HepG2 (cell line): Measurements from ENCODE around the gene VPS52. TPM values are rescaled to one million over a fixed set of nuclear protein-coding genes. Genes with fewer than 3 reads are reported as not detected.

Source experiments
- ATAC-seq: fragments of 200-7000 bp; cut with Tn5 transposase; 3 replicates; pipeline ENCODE4 v1.9.1; 2020; ENCODE audit warnings: mild to moderate bottlenecking, moderate library complexity
- BruUV-seq: library from RNA; stranded (reverse); fragments of 400-500 nt; replicated peaks from 2 replicates; lab custom pipeline; 2021; lab: Mats Ljungman, UMichigan
- CTCF ChIA-PET: fragments of 300-600 bp; formaldehyde crosslinking; extraction: SDS; loops from one replicate; lab custom pipeline; 2021; ENCODE audit warnings: low total read pairs, inconsistent platforms, low intra/inter-chr PET ratio; lab: Yijun Ruan, JAX
- POLR2A ChIA-PET: fragments of 350-600 bp; sonication (Branson Sonifier 250); formaldehyde crosslinking; loops from one replicate; lab custom pipeline; 2020; ENCODE audit warnings: antibody characterized with exemption, inconsistent platforms; lab: Yijun Ruan, JAX
- DNase-seq: peaks from one replicate; pipeline ENCODE4 v3.0.0-alpha.2; 2015; ENCODE audit warnings: low spot score
- FAIRE-seq: peaks from 3 replicates; lab custom pipeline; 2011; peaks lifted over from hg19 to GRCh38; lab: Jason Lieb, UNC
- H2AFZ ChIP-seq: one replicate; pipeline ENCODE4 v1.6.1; 2011; ENCODE audit warnings: low read length, inconsistent platforms
- H3K27ac ChIP-seq: fragments of 300-600 bp; 3 replicates; pipeline ENCODE4 v1.8.0; 2011; ENCODE audit warnings: mixed run types, mild to moderate bottlenecking, mixed read lengths, low read length, inconsistent platforms; ENCODE audit not compliant: insufficient read depth; ENCODE audit errors: extremely low read length
- H3K27me3 ChIP-seq, 2 experiments: fragments of 200-600 bp in 1 of 2; 2 replicates in 1 of 2; 3 replicates in 1 of 2; pipeline versions ENCODE4 v1.6.0 to v1.8.0; 2011; ENCODE audit warnings: low read length in 2 of 2, mild to moderate bottlenecking in 2 of 2, moderate library complexity in 2 of 2, inconsistent platforms in 1 of 2; ENCODE audit not compliant: insufficient read depth in 2 of 2, control insufficient read depth in 1 of 2
- H3K36me3 ChIP-seq, 2 experiments: fragments of 200-600 bp in 1 of 2; replicated peaks in 1 of 2; 2 replicates in 1 of 2; 3 replicates in 1 of 2; pipeline versions ENCODE4 v1.5.1 to v1.8.0; 2011; ENCODE audit warnings: low read length in 2 of 2, inconsistent platforms in 1 of 2; ENCODE audit not compliant: insufficient read depth in 2 of 2, control insufficient read depth in 1 of 2
- H3K4me1 ChIP-seq: 2 replicates; pipeline ENCODE4 v1.5.1; 2012; ENCODE audit warnings: low read length, inconsistent platforms; ENCODE audit not compliant: insufficient read depth
- H3K4me2 ChIP-seq: 2 replicates; pipeline ENCODE4 v1.6.0; 2011; ENCODE audit warnings: low read depth, low read length, inconsistent platforms
- H3K4me3 ChIP-seq, 3 experiments: fragments of 200-600 bp in 1 of 3; sonication (generic), shearing (Covaris generic) in 1 of 3; replicated peaks in 1 of 3; 2 replicates each; pipeline ENCODE4 v1.5.1; 2011 to 2016; ENCODE audit warnings: low read length in 3 of 3, inconsistent platforms in 2 of 3, low read depth in 2 of 3, mild to moderate bottlenecking in 2 of 3, control low read depth in 1 of 3, mixed read lengths in 1 of 3; ENCODE audit not compliant: insufficient read depth in 1 of 3
- H3K79me2 ChIP-seq: one replicate; pipeline ENCODE4 v1.6.1; 2011; ENCODE audit warnings: low read length, inconsistent platforms; ENCODE audit not compliant: insufficient read depth
- H3K9ac ChIP-seq: 2 replicates; pipeline ENCODE4 v1.6.0; 2011; ENCODE audit warnings: mild to moderate bottlenecking, low read depth, low read length, inconsistent platforms; ENCODE audit not compliant: insufficient read depth
- H3K9me3 ChIP-seq: 2 replicates; pipeline ENCODE4 v1.5.1; 2012; ENCODE audit warnings: mild to moderate bottlenecking, low read length
- H4K20me1 ChIP-seq: 2 replicates; pipeline ENCODE4 v1.6.0; 2011; ENCODE audit warnings: inconsistent platforms, mild to moderate bottlenecking, low read length, moderate library complexity; ENCODE audit not compliant: insufficient read depth
- BRCA1 ChIP-seq: sonication (generic); formaldehyde crosslinking; IDR thresholded peaks from 2 replicates; pipeline ENCODE4 v1.4.0; 2020; ENCODE audit warnings: missing genetic modification reagents
- CBX1 ChIP-seq: IDR thresholded peaks from one replicate; pipeline ENCODE4 v1.6.1; 2016; ENCODE audit warnings: antibody characterized with exemption, low read depth
- HMG20B ChIP-seq: conservative IDR thresholded peaks from 2 replicates; pipeline ENCODE4 v1.6.1; 2016; ENCODE audit warnings: missing genetic modification reagents, missing compliant biosample characterization
- JARID2 ChIP-seq: sonication (generic); formaldehyde crosslinking; IDR thresholded peaks from 2 replicates; pipeline ENCODE4 v1.8.1; 2023; ENCODE audit warnings: missing genetic modification reagents, inconsistent platforms; ENCODE audit not compliant: insufficient replicate concordance
- PITX1 ChIP-seq: sonication (generic); formaldehyde crosslinking; IDR thresholded peaks from 2 replicates; pipeline ENCODE4 v1.5.1; 2020; ENCODE audit warnings: mild to moderate bottlenecking, missing genetic modification reagents
- POLR2A ChIP-seq, 2 experiments: IDR thresholded peaks; 2 replicates each; pipeline ENCODE4 v1.6.1; 2011; ENCODE audit warnings: low read depth in 2 of 2, low read length in 2 of 2, mild to moderate bottlenecking in 1 of 2, moderate library complexity in 1 of 2; ENCODE audit not compliant: insufficient read depth in 1 of 2
- POLR2AphosphoS2 ChIP-seq: IDR thresholded peaks from 2 replicates; pipeline ENCODE4 v1.6.1; 2011; ENCODE audit warnings: low read depth, low read length, improper control_type of control experiment
- ZFP41 ChIP-seq: sonication (generic); formaldehyde crosslinking; IDR thresholded peaks from 2 replicates; pipeline ENCODE4 v1.4.0; 2020; ENCODE audit warnings: mild to moderate bottlenecking, missing genetic modification reagents, borderline replicate concordance
- ZNF274 ChIP-seq: sonication (generic); formaldehyde crosslinking; IDR thresholded peaks from 2 replicates; pipeline ENCODE4 v1.5.1; 2020; ENCODE audit warnings: mild to moderate bottlenecking, missing genetic modification reagents
- ZNF446 ChIP-seq: sonication (generic); formaldehyde crosslinking; IDR thresholded peaks from 2 replicates; pipeline ENCODE4 v1.5.0; 2020; ENCODE audit warnings: mild to moderate bottlenecking, missing genetic modification reagents
- ZNF460 ChIP-seq: sonication (generic); formaldehyde crosslinking; IDR thresholded peaks from 2 replicates; pipeline ENCODE4 v1.5.1; 2020; ENCODE audit warnings: missing genetic modification reagents, mild to moderate bottlenecking, borderline replicate concordance
- ZNF713 ChIP-seq: sonication (generic); formaldehyde crosslinking; IDR thresholded peaks from 2 replicates; pipeline ENCODE4 v1.4.0; 2020; ENCODE audit warnings: mild to moderate bottlenecking, missing genetic modification reagents
- ZNF766 ChIP-seq: sonication (generic); formaldehyde crosslinking; IDR thresholded peaks from 2 replicates; pipeline ENCODE4 v1.5.0; 2020; ENCODE audit warnings: missing genetic modification reagents, borderline replicate concordance
- ZNF775 ChIP-seq: sonication (generic); formaldehyde crosslinking; IDR thresholded peaks from 2 replicates; pipeline ENCODE4 v1.4.0; 2020; ENCODE audit warnings: missing genetic modification reagents, mild to moderate bottlenecking, moderate library complexity, borderline replicate concordance
- ZNF850 ChIP-seq: sonication (generic); formaldehyde crosslinking; conservative IDR thresholded peaks from 2 replicates; pipeline ENCODE4 v1.9.0; 2021; ENCODE audit warnings: mild to moderate bottlenecking, missing genetic modification reagents
- ZNF891 ChIP-seq: sonication (generic); formaldehyde crosslinking; IDR thresholded peaks from 2 replicates; pipeline ENCODE4 v1.5.0; 2020; ENCODE audit warnings: mild to moderate bottlenecking, missing genetic modification reagents
- in situ Hi-C: cut with HindIII; loops from 2 replicates; pipeline ENCODE4 v1.10.0; 2017; ENCODE audit warnings: low pct_unique_long_range_greater_than_20kb; ENCODE audit not compliant: extremely low pct_ligation_motif_present
- intact Hi-C: fragments of 100-400 bp; cut with micrococcal nuclease; formaldehyde crosslinking; loops from one replicate; pipeline ENCODE4 v1.10.0; 2022; ENCODE audit not compliant: unreplicated experiment
- polyA plus RNA-seq, 8 experiments: library from polyadenylated mRNA; depleted of rRNA in 3 of 8; stranded (reverse) in 7 of 8; unstranded in 1 of 8; fragments of >200 nt; fragmentation: Illumina TruSeq in 4 of 8; extraction: Trizol in 4 of 8; gene quantifications; 2 replicates each; pipeline versions ENCODE4 v1.2.1 to v1.2.3, GENCODE V29; 2011 to 2016; ENCODE audit warnings: low read depth in 4 of 8, missing spikeins in 1 of 8, mixed read lengths in 1 of 8; ENCODE audit not compliant: insufficient read depth in 1 of 8
- total RNA-seq, 5 experiments: library from RNA; depleted of rRNA; stranded (reverse); fragments of >200 nt; fragmentation: Illumina TruSeq; extraction: Trizol; gene quantifications; 2 replicates each; pipeline ENCODE4 v1.2.3, GENCODE V29; 2016; ENCODE audit warnings: low read depth in 1 of 5
- TF ChIP-seq, protein P1 (sequence below): sonication (generic); formaldehyde crosslinking; IDR thresholded peaks from 2 replicates; pipeline ENCODE4 v1.5.0; 2020; ENCODE audit warnings: missing genetic modification reagents
- TF ChIP-seq, protein P2 (sequence below): sonication (generic); formaldehyde crosslinking; IDR thresholded peaks from 2 replicates; pipeline ENCODE4 v1.4.0; 2020; ENCODE audit warnings: mild to moderate bottlenecking, missing genetic modification reagents
- TF ChIP-seq, protein P3 (sequence below), 2 experiments: sonication (generic) in 1 of 2; formaldehyde crosslinking in 1 of 2; IDR thresholded peaks; 2 replicates each; pipeline versions ENCODE4 v1.4.0 to v1.6.1; 2016 to 2020; ENCODE audit warnings: borderline replicate concordance in 1 of 2, low read depth in 1 of 2, mild to moderate bottlenecking in 1 of 2, missing genetic modification reagents in 1 of 2

The VPS52 gene
- total and polyA plus RNA-seq, 2 of the 13 experiments (the other 11 are each of a cell fraction or from before 2014, with no cell fraction given), result 48.9 to 85.5 TPM

DNA sequence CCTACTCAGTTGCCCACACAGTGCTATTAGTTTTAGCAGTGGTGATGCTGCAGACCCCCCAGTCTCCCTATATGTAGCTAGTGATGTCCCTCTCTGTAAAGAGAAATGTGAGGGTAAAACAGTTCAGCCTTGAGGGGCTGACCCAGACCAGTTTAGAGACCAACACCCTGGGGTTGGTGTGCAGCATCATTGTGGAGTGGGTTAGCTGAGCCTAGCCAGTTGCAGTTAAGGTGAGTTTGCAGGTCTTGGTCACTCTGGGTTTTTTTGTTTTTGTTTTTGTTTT, 4.8 kb upstream of the VPS52 start:
- DNase-seq (no peak), FAIRE-seq (no peak), ATAC-seq (no peak)
- Histone ChIP-seq H4K20me1 (peaks cover 33% of the 10 kb centered on the region), H3K27me3 (no peaks in the 10 kb centered on the region; a peak in 1 of 5 replicates), H3K9me3 (no peaks in the 10 kb centered on the region), H3K9ac (no peak overlapping the region), H3K4me1 (peaks cover 31% of the 10 kb centered on the region), H3K4me3 (no peak overlapping the region), H3K36me3 (peaks cover 20 to 55% of the 10 kb centered on the region in 2 experiments), H3K79me2 (peaks cover 35% of the 10 kb centered on the region), H2AFZ (no peak overlapping the region), H3K27ac (no peak overlapping the region), H3K4me2 (no peak overlapping the region)
- ChIA-PET CTCF (interaction anchor here (1.3 kb wide), 1 partner anchor 130 kb away, joined by 4 read pairs; no protein-coding TSS in a partner anchor), POLR2A (interaction anchor here (1.6 to 3.5 kb wide), 6 partner anchors 13 to 77 kb away, joined by 4 to 17 read pairs (median 11); partner anchors contain the start of genes PFDN6, RGL2 and WDR46)
- no TSS peak for BruUV-seq
- intact Hi-C loops (no loop called here), in situ Hi-C loops (loop anchor here (25.0 kb wide), 1 partner anchor 136 kb away; the partner anchor contains the start of genes CUTA, PHF1 and SYNGAP1)
- peak in 1 of 2 experiments; percentile 12; a peak in 2 of 4 replicates for TF ChIP-seq POLR2A (IDR thresholded peaks at IDR 0.05; ENCODE audit: insufficient read depth in 1 of 2, low read depth in 2 of 2, low read length in 2 of 2)
- TF ChIP-seq JARID2 (CRISPR knock-in tag), result no peak
- TF ChIP-seq, protein P1, sequence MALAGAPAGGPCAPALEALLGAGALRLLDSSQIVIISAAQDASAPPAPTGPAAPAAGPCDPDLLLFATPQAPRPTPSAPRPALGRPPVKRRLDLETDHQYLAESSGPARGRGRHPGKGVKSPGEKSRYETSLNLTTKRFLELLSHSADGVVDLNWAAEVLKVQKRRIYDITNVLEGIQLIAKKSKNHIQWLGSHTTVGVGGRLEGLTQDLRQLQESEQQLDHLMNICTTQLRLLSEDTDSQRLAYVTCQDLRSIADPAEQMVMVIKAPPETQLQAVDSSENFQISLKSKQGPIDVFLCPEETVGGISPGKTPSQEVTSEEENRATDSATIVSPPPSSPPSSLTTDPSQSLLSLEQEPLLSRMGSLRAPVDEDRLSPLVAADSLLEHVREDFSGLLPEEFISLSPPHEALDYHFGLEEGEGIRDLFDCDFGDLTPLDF, result no peak
- no peak for TF ChIP-seq ZNF446
- TF ChIP-seq ZNF460 (CRISPR knock-in tag), result no peak
- no peak for TF ChIP-seq ZNF274
- TF ChIP-seq, protein P2, sequence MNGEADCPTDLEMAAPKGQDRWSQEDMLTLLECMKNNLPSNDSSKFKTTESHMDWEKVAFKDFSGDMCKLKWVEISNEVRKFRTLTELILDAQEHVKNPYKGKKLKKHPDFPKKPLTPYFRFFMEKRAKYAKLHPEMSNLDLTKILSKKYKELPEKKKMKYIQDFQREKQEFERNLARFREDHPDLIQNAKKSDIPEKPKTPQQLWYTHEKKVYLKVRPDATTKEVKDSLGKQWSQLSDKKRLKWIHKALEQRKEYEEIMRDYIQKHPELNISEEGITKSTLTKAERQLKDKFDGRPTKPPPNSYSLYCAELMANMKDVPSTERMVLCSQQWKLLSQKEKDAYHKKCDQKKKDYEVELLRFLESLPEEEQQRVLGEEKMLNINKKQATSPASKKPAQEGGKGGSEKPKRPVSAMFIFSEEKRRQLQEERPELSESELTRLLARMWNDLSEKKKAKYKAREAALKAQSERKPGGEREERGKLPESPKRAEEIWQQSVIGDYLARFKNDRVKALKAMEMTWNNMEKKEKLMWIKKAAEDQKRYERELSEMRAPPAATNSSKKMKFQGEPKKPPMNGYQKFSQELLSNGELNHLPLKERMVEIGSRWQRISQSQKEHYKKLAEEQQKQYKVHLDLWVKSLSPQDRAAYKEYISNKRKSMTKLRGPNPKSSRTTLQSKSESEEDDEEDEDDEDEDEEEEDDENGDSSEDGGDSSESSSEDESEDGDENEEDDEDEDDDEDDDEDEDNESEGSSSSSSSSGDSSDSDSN (CRISPR knock-in tag), result no peak
- TF ChIP-seq BRCA1 (CRISPR knock-in tag), result no peak
- no peak for TF ChIP-seq ZNF713 (CRISPR knock-in tag)
- TF ChIP-seq HMG20B (CRISPR knock-in tag), result no peak
- TF ChIP-seq ZNF891, result no peak
- TF ChIP-seq PITX1 (CRISPR knock-in tag), result no peak
- TF ChIP-seq ZNF850 (CRISPR knock-in tag), result no peak
- TF ChIP-seq POLR2AphosphoS2, result peak; percentile 78; the same call in 1 of the 2 replicates
- no peak for TF ChIP-seq ZFP41 (CRISPR knock-in tag)
- TF ChIP-seq ZNF775 (CRISPR knock-in tag), result no peak
- TF ChIP-seq ZNF766 (CRISPR knock-in tag), result no peak
- TF ChIP-seq, protein P3, sequence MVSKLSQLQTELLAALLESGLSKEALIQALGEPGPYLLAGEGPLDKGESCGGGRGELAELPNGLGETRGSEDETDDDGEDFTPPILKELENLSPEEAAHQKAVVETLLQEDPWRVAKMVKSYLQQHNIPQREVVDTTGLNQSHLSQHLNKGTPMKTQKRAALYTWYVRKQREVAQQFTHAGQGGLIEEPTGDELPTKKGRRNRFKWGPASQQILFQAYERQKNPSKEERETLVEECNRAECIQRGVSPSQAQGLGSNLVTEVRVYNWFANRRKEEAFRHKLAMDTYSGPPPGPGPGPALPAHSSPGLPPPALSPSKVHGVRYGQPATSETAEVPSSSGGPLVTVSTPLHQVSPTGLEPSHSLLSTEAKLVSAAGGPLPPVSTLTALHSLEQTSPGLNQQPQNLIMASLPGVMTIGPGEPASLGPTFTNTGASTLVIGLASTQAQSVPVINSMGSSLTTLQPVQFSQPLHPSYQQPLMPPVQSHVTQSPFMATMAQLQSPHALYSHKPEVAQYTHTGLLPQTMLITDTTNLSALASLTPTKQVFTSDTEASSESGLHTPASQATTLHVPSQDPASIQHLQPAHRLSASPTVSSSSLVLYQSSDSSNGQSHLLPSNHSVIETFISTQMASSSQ (IDR thresholded peaks at IDR 0.05; ENCODE audit: low read depth), result no peak
- TF ChIP-seq, protein P3 (CRISPR knock-in tag; IDR thresholded peaks at IDR 0.05; ENCODE audit: borderline replicate concordance), result no peak
- TF ChIP-seq CBX1, result no peak
